Stimulated activated naive CD4-positive, alpha-beta T cell (primary cell): Measurements from ENCODE around the gene CROT.

Experiments
- DNase-seq, 6 experiments: peaks; one replicate each; lab custom pipeline; 2025; lab: John Stamatoyannopoulos, UW

Gene CROT

GRCh38 chr7:87414794-87415188 lies 69.3 kb downstream of the CROT start:
- DNase-seq = no peak

GRCh38 chr7:87416682-87417587 lies 71.5 kb downstream of the CROT start:
- peak; percentile 2 to 76 (median 38) for DNase-seq

- no peak for DNase-seq
These were observed 74.7 kb downstream of the CROT start for GRCh38 chr7:87420173-87420572.

GRCh38 chr7:87424075-87424474 lies 78.6 kb downstream of the CROT start:
- no peak for DNase-seq

- DNase-seq = no peak
These were observed 80.7 kb downstream of the CROT start for GRCh38 chr7:87426160-87426559.

GRCh38 chr7:87427288-87427687 lies 81.8 kb downstream of the CROT start:
- DNase-seq = no peak

- no peak for DNase-seq
These were observed 87.1 kb downstream of the CROT start for GRCh38 chr7:87432536-87432935.

GRCh38 chr7:87435546-87435945 lies 90.1 kb downstream of the CROT start:
- no peak for DNase-seq

- no peak for DNase-seq
These were observed 100.4 kb downstream of the CROT start for GRCh38 chr7:87445897-87446296.

GRCh38 chr7:87447116-87447635 lies 101.7 kb downstream of the CROT start:
- DNase-seq = no peak

GRCh38 chr7:87448388-87448787 lies 102.9 kb downstream of the CROT start:
- no peak for DNase-seq
